ENCODE data around the gene MITD1. TPM values are rescaled to one million over a fixed set of nuclear protein-coding genes. Genes with fewer than 3 reads are reported as not detected.

MITD1 gene
- polyA plus RNA-seq, 3 donors: 24.9 to 33.8 (median 25.4) TPM

DNA sequence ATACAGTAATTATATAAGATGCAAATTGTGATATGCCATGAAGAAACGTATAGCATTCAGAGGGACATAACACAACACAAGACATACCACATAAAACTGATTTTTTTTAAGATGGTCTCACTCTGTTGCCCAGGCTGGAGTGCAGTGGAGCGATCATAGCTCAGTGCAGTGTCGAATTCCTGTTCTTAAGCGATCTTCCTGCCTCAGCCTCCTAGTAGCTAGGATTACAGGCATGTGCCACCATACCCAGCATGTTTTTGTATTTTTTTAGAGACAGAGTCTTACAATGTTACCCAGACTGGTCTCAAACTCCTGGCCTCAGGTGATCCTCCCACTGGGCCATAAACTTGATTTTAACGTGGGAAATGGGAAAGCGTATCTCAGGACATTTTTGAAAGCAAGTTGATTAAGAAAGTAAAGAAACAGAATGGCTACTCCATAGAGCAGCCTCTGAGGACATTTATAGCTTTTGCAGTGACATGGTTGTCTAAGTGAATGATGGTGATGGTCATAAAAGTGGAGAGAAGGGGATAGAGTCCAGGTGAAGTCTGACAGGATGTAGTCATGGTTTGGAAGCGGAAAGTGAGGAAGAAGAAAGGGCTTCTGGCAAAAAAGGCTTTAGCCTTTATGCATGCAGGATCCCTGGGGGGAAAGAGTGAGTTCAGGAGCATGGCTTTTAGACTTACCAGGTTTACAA, 28.5 kb downstream of the MITD1 start:
- WGBS (ENCODE audit: insufficient coverage): 90% methylated on average over 1 of the region's 7 CpGs
- H3K27me3 Mint-ChIP-seq (ENCODE audit: low read depth in 3 of 3): no peaks in the 10 kb centered on the region
- peaks cover 41% of the 10 kb centered on the region for H3K4me1 Mint-ChIP-seq
- no peak for DNase-seq
- H3K9me3 Mint-ChIP-seq: no peaks in the 10 kb centered on the region
- H3K9ac ChIP-seq (ENCODE audit: insufficient read depth, low read length, poor library complexity, severe bottlenecking): no peak overlapping the region
- no peaks in the 10 kb centered on the region for H4K20me1 ChIP-seq (ENCODE audit: insufficient read depth, low read length)
- peaks cover 27 to 31% of the 10 kb centered on the region in 2 donors for H3K4me1 ChIP-seq (ENCODE audit: control insufficient read depth in 1 of 2, insufficient read depth in 2 of 2, low read length in 2 of 2)
- TF ChIP-seq, protein P1, sequence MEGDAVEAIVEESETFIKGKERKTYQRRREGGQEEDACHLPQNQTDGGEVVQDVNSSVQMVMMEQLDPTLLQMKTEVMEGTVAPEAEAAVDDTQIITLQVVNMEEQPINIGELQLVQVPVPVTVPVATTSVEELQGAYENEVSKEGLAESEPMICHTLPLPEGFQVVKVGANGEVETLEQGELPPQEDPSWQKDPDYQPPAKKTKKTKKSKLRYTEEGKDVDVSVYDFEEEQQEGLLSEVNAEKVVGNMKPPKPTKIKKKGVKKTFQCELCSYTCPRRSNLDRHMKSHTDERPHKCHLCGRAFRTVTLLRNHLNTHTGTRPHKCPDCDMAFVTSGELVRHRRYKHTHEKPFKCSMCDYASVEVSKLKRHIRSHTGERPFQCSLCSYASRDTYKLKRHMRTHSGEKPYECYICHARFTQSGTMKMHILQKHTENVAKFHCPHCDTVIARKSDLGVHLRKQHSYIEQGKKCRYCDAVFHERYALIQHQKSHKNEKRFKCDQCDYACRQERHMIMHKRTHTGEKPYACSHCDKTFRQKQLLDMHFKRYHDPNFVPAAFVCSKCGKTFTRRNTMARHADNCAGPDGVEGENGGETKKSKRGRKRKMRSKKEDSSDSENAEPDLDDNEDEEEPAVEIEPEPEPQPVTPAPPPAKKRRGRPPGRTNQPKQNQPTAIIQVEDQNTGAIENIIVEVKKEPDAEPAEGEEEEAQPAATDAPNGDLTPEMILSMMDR (IDR thresholded peaks at IDR 0.05): no peak
- no peaks in the 10 kb centered on the region for H3K27me3 ChIP-seq (ENCODE audit: control insufficient read depth in 2 of 2, insufficient read depth in 2 of 2, low read length in 2 of 2)
- no peak overlapping the region for H3K27ac Mint-ChIP-seq
- H2AFZ ChIP-seq (ENCODE audit: insufficient read depth, low read depth, low read length, poor library complexity, severe bottlenecking): no peak overlapping the region
- peaks cover 8 to 10% of the 10 kb centered on the region in 2 donors for H3K36me3 Mint-ChIP-seq
- no peak overlapping the region for H3K4me2 ChIP-seq (replicated peaks; ENCODE audit: extremely low read depth, low read length, poor library complexity, severe bottlenecking)
- no peaks in the 10 kb centered on the region for H3K9me3 ChIP-seq (replicated peaks in 1 of 2; ENCODE audit: control insufficient read depth in 1 of 2, insufficient read depth in 1 of 2, low read length in 2 of 2)
- no peak overlapping the region for H3K27ac ChIP-seq (ENCODE audit: low read depth in 1 of 2, low read length in 2 of 2)
- H3K79me2 ChIP-seq (ENCODE audit: insufficient read depth, low read length): peaks cover 31% of the 10 kb centered on the region
- no peak overlapping the region for H3K4me3 Mint-ChIP-seq
- no peak overlapping the region for H3K4me3 ChIP-seq (replicated peaks in 1 of 3; ENCODE audit: low read depth in 2 of 3, low read length in 3 of 3)
- intact Hi-C loops (cut with micrococcal nuclease): no loop called here
- H3K36me3 ChIP-seq (replicated peaks in 1 of 2; ENCODE audit: control insufficient read depth in 1 of 2, insufficient read depth in 2 of 2, low read length in 2 of 2): peaks cover 0 to 4% of the 10 kb centered on the region in 2 donors

DNA sequence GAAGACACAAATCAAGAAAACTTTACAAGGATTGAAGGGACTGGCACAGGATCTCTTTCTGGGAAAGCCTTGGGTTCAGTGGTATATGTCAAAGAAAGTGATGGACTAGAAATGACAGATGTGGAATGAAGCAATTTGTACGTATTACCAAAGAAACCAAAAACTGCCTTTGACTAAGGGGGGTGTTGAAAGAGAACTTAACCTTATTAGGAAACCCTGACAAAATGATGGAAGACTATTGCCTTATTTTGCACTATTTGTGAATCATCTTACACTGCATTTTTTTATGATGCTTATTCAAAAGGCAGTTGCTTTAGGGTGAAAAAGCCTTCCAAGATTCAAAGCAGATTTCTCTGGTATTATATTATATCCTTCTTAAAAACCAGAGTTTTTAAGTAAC, 30.2 kb downstream of the MITD1 start:
- peak; percentile 62 to 83 (median 82) for DNase-seq
- peaks cover 25% of the 10 kb centered on the region for H3K4me1 Mint-ChIP-seq
- H3K27ac Mint-ChIP-seq: peak overlapping the region; percentile 66 to 92 (median 83)

More for the DNA sequence above, 30.2 kb downstream of the MITD1 start:
- no peaks in the 10 kb centered on the region for H3K9me3 ChIP-seq (replicated peaks in 1 of 2; ENCODE audit: control insufficient read depth in 1 of 2, insufficient read depth in 1 of 2, low read length in 2 of 2)
- no peaks in the 10 kb centered on the region for H3K36me3 Mint-ChIP-seq
- H3K36me3 ChIP-seq (replicated peaks in 1 of 2; ENCODE audit: control insufficient read depth in 1 of 2, insufficient read depth in 2 of 2, low read length in 2 of 2): no peaks in the 10 kb centered on the region
- no CpG with 5 or more reads among the region's 1 CpG for WGBS (ENCODE audit: insufficient coverage)
- H3K27me3 ChIP-seq (ENCODE audit: control insufficient read depth in 2 of 2, insufficient read depth in 2 of 2, low read length in 2 of 2): no peaks in the 10 kb centered on the region
- H3K4me1 ChIP-seq (ENCODE audit: control insufficient read depth in 1 of 2, insufficient read depth in 2 of 2, low read length in 2 of 2): peaks cover 25 to 29% of the 10 kb centered on the region in 2 donors
- H2AFZ ChIP-seq (ENCODE audit: insufficient read depth, low read depth, low read length, poor library complexity, severe bottlenecking): no peak overlapping the region
- no peak overlapping the region for H3K4me3 ChIP-seq (replicated peaks in 1 of 3; ENCODE audit: low read depth in 2 of 3, low read length in 3 of 3)
- peak overlapping the region; percentile 67 to 74 for H3K27ac ChIP-seq (ENCODE audit: low read depth in 1 of 2, low read length in 2 of 2)
- peaks cover 28% of the 10 kb centered on the region for H3K79me2 ChIP-seq (ENCODE audit: insufficient read depth, low read length)
- peak overlapping the region in 1 of 2 donors; percentile 48 for H3K4me3 Mint-ChIP-seq
- H3K27me3 Mint-ChIP-seq (ENCODE audit: low read depth in 3 of 3): no peaks in the 10 kb centered on the region
- peak overlapping the region; percentile 31 for H3K4me2 ChIP-seq (replicated peaks; ENCODE audit: extremely low read depth, low read length, poor library complexity, severe bottlenecking)
- TF ChIP-seq, protein P1 (IDR thresholded peaks at IDR 0.05): no peak
- H3K9ac ChIP-seq (ENCODE audit: insufficient read depth, low read length, poor library complexity, severe bottlenecking): no peak overlapping the region
- H4K20me1 ChIP-seq (ENCODE audit: insufficient read depth, low read length): no peaks in the 10 kb centered on the region
- intact Hi-C loops (cut with micrococcal nuclease): no loop called here
- no peaks in the 10 kb centered on the region for H3K9me3 Mint-ChIP-seq
